Loucy (cell line): ENCODE data around the gene EPHB6.
A peak's percentile ranks its signal among the peaks of the same experiment; 100 is the strongest.

Experiments
- H2AFZ ChIP-seq: fragments of 200-600 bp; sonication (generic); 2 replicates; pipeline ENCODE4 v1.6.0; 2016; ENCODE audit warnings: antibody characterized with exemption, mild to moderate bottlenecking, low read length, moderate library complexity
- H3F3A ChIP-seq: fragments of 200-600 bp; 2 replicates; pipeline ENCODE4 v1.6.0; 2016; ENCODE audit warnings: antibody characterized with exemption, low read depth, mild to moderate bottlenecking
- H3K27me3 ChIP-seq: fragments of 200-600 bp; sonication (generic); 2 replicates; pipeline ENCODE4 v1.6.1; 2014; ENCODE audit warnings: low read length, mild to moderate bottlenecking; ENCODE audit not compliant: insufficient read depth, poor library complexity, severe bottlenecking
- H3K36me3 ChIP-seq: fragments of 200-600 bp; sonication (generic); 2 replicates; pipeline ENCODE4 v1.6.1; 2016; ENCODE audit warnings: low read length; ENCODE audit not compliant: insufficient read depth
- H3K4me1 ChIP-seq: fragments of 200-600 bp; sonication (generic); 2 replicates; pipeline ENCODE4 v1.5.1; 2014; ENCODE audit warnings: low read length, mild to moderate bottlenecking; ENCODE audit not compliant: insufficient read depth, poor library complexity, severe bottlenecking
- H3K4me2 ChIP-seq: fragments of 200-600 bp; sonication (generic); 2 replicates; pipeline ENCODE4 v1.6.0; 2014; ENCODE audit warnings: antibody characterized with exemption, low read length, low read depth, mild to moderate bottlenecking; ENCODE audit not compliant: poor library complexity, severe bottlenecking
- H3K4me3 ChIP-seq: fragments of 200-600 bp; sonication (generic); 2 replicates; pipeline ENCODE4 v1.5.1; 2014; ENCODE audit warnings: low read length, mild to moderate bottlenecking, mixed read lengths; ENCODE audit not compliant: poor library complexity, severe bottlenecking
- H3K79me2 ChIP-seq: fragments of 200-600 bp; sonication (generic); 2 replicates; pipeline ENCODE4 v1.6.1; 2014; ENCODE audit warnings: low read length; ENCODE audit not compliant: insufficient read depth
- H3K9ac ChIP-seq: fragments of 200-600 bp; sonication (generic); 2 replicates; pipeline ENCODE4 v1.6.0; 2014; ENCODE audit warnings: mild to moderate bottlenecking, low read depth, low read length, moderate library complexity; ENCODE audit not compliant: poor library complexity, severe bottlenecking
- H3K9me2 ChIP-seq: fragments of 200-600 bp; sonication (generic); replicated peaks from 2 replicates; pipeline ENCODE4 v1.6.1; 2016; ENCODE audit warnings: low read depth, low read length, mixed read lengths
- H3K9me3 ChIP-seq: fragments of 200-600 bp; sonication (generic); 2 replicates; pipeline ENCODE4 v1.6.1; 2014; ENCODE audit warnings: mild to moderate bottlenecking, antibody characterized with exemption, low read length, low read depth; ENCODE audit not compliant: insufficient read depth
- H4K20me1 ChIP-seq: fragments of 200-600 bp; sonication (generic); 2 replicates; pipeline ENCODE4 v1.6.0; 2014; ENCODE audit warnings: antibody characterized with exemption, low read length, mild to moderate bottlenecking; ENCODE audit not compliant: insufficient read depth, poor library complexity, severe bottlenecking
- EZH2phosphoT487 ChIP-seq: fragments of 200-600 bp; IDR thresholded peaks from 2 replicates; pipeline ENCODE4 v1.6.1; 2018; ENCODE audit warnings: antibody characterized with exemption, mild to moderate bottlenecking, moderate library complexity, borderline replicate concordance
- TF ChIP-seq, protein P1 (sequence below): fragments of 200-600 bp; sonication (generic); conservative IDR thresholded peaks from 2 replicates; pipeline ENCODE4 v1.5.1; 2014; ENCODE audit warnings: mild to moderate bottlenecking, antibody characterized with exemption, low read length

The EPHB6 gene

DNA sequence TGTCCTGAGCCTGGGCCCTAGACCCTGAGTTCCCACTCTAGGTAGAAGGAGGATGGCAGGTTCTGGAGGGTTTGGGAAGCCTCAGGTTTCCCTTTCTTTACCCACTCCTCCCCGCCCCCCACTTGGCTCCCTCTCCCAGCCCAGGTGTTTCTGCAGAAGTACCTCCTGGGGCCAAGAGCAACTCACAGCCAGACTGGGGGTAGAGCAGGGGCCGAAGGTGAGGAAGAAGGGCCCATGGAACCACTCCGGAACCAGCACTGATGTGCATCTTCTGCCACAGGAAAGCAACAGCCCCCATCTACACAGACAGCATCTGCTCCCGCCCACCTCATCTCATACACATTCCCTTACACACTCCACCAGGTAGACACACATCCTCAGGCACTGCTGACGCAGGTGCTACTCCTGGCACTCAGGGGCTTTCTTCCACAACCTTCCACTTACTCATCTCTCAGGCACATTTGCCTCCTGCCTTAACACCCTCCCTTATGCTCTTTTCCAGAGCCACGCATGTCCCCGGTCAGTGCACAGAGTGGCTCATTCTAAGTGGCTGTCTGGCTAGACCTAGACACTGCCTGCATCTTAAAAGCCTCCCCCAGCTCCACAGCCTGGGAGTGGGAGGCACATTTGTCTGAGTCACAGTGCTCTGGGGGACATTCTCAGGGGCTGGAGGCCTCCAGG lies 1.8 kb downstream of the EPHB6 start:
- peak overlapping the region; percentile 98 for H3K9ac ChIP-seq
- H3K4me1 ChIP-seq = peaks cover 53% of the 10 kb centered on the region
- H3K79me2 ChIP-seq = peaks cover 58% of the 10 kb centered on the region
- H4K20me1 ChIP-seq = peaks cover 6% of the 10 kb centered on the region
- H3K27me3 ChIP-seq = no peaks in the 10 kb centered on the region
- no peaks in the 10 kb centered on the region for H3K9me2 ChIP-seq
- peaks cover 6% of the 10 kb centered on the region; the same call in 1 of the 2 replicates for H3K36me3 ChIP-seq
- no peak overlapping the region for H2AFZ ChIP-seq
- H3K4me2 ChIP-seq = peak overlapping the region; percentile 99
- H3F3A ChIP-seq = 0 out of 2 replicates have a peak, but pooled peaks cover 3% of the 10 kb centered on the region
- H3K9me3 ChIP-seq = no peaks in the 10 kb centered on the region
- TF ChIP-seq EZH2phosphoT487 = no peak
- TF ChIP-seq, protein P1, sequence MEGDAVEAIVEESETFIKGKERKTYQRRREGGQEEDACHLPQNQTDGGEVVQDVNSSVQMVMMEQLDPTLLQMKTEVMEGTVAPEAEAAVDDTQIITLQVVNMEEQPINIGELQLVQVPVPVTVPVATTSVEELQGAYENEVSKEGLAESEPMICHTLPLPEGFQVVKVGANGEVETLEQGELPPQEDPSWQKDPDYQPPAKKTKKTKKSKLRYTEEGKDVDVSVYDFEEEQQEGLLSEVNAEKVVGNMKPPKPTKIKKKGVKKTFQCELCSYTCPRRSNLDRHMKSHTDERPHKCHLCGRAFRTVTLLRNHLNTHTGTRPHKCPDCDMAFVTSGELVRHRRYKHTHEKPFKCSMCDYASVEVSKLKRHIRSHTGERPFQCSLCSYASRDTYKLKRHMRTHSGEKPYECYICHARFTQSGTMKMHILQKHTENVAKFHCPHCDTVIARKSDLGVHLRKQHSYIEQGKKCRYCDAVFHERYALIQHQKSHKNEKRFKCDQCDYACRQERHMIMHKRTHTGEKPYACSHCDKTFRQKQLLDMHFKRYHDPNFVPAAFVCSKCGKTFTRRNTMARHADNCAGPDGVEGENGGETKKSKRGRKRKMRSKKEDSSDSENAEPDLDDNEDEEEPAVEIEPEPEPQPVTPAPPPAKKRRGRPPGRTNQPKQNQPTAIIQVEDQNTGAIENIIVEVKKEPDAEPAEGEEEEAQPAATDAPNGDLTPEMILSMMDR = no peak
- H3K4me3 ChIP-seq = peak overlapping the region; percentile 91

DNA sequence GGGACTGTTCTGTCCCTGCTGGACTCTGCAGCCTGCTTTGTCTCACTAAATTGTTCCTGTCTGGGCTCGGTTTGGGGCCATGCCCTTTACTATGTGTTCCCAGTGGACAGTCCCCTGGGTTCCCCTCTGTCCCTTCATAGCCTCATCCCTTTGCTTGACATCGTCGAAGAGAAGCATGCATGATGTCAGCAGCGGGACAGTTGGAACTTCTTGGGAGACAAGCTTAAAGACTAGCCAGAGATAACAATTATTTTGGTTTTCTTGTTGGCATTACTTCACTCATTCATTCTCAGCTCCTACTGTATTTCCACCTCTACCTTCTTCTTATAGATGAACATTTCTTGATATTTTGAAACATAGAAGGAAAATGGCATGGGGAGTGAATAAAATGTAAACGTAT lies 2.7 kb downstream of the EPHB6 start:
- Histone ChIP-seq H3K9ac (peak overlapping the region; percentile 98), H3K4me2 (peak overlapping the region; percentile 99), H4K20me1 (peaks cover 6% of the 10 kb centered on the region), H3F3A (0 out of 2 replicates have a peak, but pooled peaks cover 3% of the 10 kb centered on the region), H2AFZ (no peak overlapping the region), H3K36me3 (peaks cover 13% of the 10 kb centered on the region; the same call in 1 of the 2 replicates), H3K79me2 (peaks cover 60% of the 10 kb centered on the region), H3K9me3 (no peaks in the 10 kb centered on the region), H3K4me3 (peak overlapping the region; percentile 91), H3K27me3 (no peaks in the 10 kb centered on the region), H3K4me1 (peaks cover 61% of the 10 kb centered on the region), H3K9me2 (no peaks in the 10 kb centered on the region)
- no peak for TF ChIP-seq EZH2phosphoT487
- TF ChIP-seq, protein P1 = no peak

DNA sequence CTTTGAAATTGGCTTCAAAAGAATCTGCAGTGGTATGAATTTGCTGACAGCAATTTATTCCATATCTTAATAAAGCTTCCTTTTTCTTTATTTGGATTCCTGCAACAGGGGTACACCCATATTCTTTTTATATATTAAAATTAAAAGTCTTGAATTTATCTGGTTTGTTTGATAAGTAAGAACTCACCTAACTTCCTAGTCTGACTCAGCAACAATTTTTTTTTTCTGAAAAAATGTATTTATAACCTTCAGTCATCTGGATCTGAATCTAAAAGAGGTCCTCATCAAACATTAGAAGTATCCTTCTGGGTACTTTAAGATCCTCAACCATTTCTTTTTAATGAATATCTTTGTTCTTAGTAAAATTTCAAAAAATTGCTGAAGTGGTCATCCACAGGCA lies 4.5 kb downstream of the EPHB6 start:
- no peaks in the 10 kb centered on the region for H3K9me2 ChIP-seq
- no peak for TF ChIP-seq EZH2phosphoT487
- TF ChIP-seq, protein P1 = no peak
- H3F3A ChIP-seq = 0 out of 2 replicates have a peak, but pooled peaks cover under 1% of the 10 kb centered on the region
- H3K27me3 ChIP-seq = no peaks in the 10 kb centered on the region
- peak overlapping the region; percentile 99 for H3K4me2 ChIP-seq
- H3K36me3 ChIP-seq = peaks cover 22% of the 10 kb centered on the region; the same call in 1 of the 2 replicates
- H3K4me1 ChIP-seq = peaks cover 55% of the 10 kb centered on the region
- peaks cover 6% of the 10 kb centered on the region for H4K20me1 ChIP-seq
- peak overlapping the region; percentile 51 for H3K9ac ChIP-seq
- peak overlapping the region; percentile 42 for H3K4me3 ChIP-seq
- no peaks in the 10 kb centered on the region for H3K9me3 ChIP-seq
- H3K79me2 ChIP-seq = peaks cover 60% of the 10 kb centered on the region
- no peak overlapping the region for H2AFZ ChIP-seq
